Suprapubic skin (tissue), 3 donors: ENCODE results near the gene ZFP1.

Source experiments
- POLR2AphosphoS5 ChIP-seq, 3 donors: sonication (generic); formaldehyde crosslinking; IDR thresholded peaks; one replicate each; pipeline ENCODE4 v1.6.1; 2017; ENCODE audit warnings: antibody characterized with exemption in 3 of 3
- TF ChIP-seq, protein P1 (sequence below), 2 donors: fragments of 200-600 bp in 1 of 2; fragments of 450-650 bp in 1 of 2; sonication (generic) in 1 of 2; IDR thresholded peaks; one replicate each; pipeline ENCODE4 v1.5.1; 2016 to 2019; ENCODE audit warnings: antibody characterized with exemption in 2 of 2, mild to moderate bottlenecking in 1 of 2, moderate library complexity in 1 of 2

DNA sequence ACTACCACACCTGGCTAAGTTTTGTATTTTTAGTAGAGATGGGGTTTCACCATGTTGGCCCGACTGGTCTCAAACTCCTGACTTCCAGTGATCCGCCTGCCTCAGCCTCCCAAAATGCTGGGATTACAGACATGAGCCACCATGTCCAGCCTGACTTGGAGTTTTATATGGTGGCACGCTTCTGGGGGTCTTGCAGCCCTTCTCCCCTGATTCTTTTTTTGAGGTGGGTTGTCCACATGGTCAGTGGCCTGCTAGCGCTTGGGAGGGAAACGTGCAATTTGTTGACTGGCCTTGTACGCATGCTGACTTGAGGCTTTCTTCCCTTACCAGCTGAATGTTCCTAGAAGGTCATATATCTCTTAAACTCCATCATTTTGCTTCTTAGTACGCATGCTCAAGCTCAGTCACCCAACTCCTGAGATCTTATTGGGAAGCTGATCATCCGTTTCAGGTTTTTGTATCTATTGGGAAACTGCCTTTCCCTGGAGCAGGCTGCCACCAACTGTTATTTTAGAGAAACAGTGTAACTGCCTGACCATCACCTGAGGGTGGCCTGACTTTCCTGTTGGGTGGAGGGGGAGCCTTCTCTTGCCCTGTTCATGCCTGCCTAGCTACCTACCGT, 18.1 kb upstream of the ZFP1 start:
- TF ChIP-seq, protein P1, sequence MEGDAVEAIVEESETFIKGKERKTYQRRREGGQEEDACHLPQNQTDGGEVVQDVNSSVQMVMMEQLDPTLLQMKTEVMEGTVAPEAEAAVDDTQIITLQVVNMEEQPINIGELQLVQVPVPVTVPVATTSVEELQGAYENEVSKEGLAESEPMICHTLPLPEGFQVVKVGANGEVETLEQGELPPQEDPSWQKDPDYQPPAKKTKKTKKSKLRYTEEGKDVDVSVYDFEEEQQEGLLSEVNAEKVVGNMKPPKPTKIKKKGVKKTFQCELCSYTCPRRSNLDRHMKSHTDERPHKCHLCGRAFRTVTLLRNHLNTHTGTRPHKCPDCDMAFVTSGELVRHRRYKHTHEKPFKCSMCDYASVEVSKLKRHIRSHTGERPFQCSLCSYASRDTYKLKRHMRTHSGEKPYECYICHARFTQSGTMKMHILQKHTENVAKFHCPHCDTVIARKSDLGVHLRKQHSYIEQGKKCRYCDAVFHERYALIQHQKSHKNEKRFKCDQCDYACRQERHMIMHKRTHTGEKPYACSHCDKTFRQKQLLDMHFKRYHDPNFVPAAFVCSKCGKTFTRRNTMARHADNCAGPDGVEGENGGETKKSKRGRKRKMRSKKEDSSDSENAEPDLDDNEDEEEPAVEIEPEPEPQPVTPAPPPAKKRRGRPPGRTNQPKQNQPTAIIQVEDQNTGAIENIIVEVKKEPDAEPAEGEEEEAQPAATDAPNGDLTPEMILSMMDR (IDR thresholded peaks at IDR 0.05): no peak
- TF ChIP-seq POLR2AphosphoS5 (IDR thresholded peaks at IDR 0.05): no peak
